ENCODE data around the gene VPS36. TPM values are rescaled to one million over a fixed set of nuclear protein-coding genes. Genes with fewer than 3 reads are reported as not detected.

VPS36 gene
- polyA plus RNA-seq, 1 donor (not counting 4 experiments of a cell fraction or from before 2014, with no cell fraction given), result 36.5 TPM

DNA sequence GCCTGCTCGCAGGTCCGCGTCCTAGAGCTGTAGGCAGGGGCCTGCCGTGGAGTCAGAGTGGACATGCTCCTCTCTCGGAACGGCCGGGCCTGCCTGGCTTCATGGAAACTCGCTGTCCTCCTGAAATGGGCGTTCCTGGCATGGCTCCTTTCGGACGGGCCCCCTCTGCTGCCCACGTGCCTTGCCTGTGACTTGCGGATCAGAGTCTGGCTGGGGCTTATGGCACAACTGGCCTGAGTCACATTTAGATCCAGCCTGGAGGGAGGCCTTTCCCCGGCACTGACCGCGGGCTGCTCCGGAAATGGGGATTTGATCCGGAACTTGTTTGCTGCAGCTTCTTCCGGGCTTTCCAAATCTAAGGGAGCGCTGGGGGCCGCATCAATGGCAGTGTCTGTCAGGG lies 72.5 kb downstream of the VPS36 start:
- TF ChIP-seq, protein P1, sequence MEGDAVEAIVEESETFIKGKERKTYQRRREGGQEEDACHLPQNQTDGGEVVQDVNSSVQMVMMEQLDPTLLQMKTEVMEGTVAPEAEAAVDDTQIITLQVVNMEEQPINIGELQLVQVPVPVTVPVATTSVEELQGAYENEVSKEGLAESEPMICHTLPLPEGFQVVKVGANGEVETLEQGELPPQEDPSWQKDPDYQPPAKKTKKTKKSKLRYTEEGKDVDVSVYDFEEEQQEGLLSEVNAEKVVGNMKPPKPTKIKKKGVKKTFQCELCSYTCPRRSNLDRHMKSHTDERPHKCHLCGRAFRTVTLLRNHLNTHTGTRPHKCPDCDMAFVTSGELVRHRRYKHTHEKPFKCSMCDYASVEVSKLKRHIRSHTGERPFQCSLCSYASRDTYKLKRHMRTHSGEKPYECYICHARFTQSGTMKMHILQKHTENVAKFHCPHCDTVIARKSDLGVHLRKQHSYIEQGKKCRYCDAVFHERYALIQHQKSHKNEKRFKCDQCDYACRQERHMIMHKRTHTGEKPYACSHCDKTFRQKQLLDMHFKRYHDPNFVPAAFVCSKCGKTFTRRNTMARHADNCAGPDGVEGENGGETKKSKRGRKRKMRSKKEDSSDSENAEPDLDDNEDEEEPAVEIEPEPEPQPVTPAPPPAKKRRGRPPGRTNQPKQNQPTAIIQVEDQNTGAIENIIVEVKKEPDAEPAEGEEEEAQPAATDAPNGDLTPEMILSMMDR (optimal IDR thresholded peaks at IDR 0.05 in 1 of 3, IDR thresholded peaks at IDR 0.05 in 1 of 3, conservative IDR thresholded peaks at IDR 0.05 in 1 of 3; ENCODE audit: extremely low read depth in 1 of 3, insufficient read depth in 2 of 3, low read length in 3 of 3), result no peak
- TF ChIP-seq EZH2 (IDR thresholded peaks at IDR 0.05; ENCODE audit: low read length), result no peak
- H3K9me3 ChIP-seq (ENCODE audit: control insufficient read depth, low read depth, low read length), result no peaks in the 10 kb centered on the region
- FAIRE-seq (no peak), DNase-seq (ENCODE audit: low read depth, low spot score) (no peak)
- H3K79me2 ChIP-seq (ENCODE audit: control insufficient read depth, insufficient read depth, low read length), result no peaks in the 10 kb centered on the region
- no peak overlapping the region for H2AFZ ChIP-seq (ENCODE audit: control insufficient read depth, low read length)
- H4K20me1 ChIP-seq (ENCODE audit: control insufficient read depth, extremely low read depth, insufficient read depth, low read length), result no peaks in the 10 kb centered on the region
- peaks cover 8% of the 10 kb centered on the region for H3K4me1 ChIP-seq (ENCODE audit: control insufficient read depth, extremely low read depth, insufficient read depth, low read length)
- no peak overlapping the region for H3K27ac ChIP-seq (ENCODE audit: control insufficient read depth, insufficient read depth, low read length)
- peaks cover 6 to 14% of the 10 kb centered on the region in 2 experiments for H3K36me3 ChIP-seq (ENCODE audit: control insufficient read depth in 2 of 2, extremely low read depth in 1 of 2, insufficient read depth in 2 of 2, low read length in 2 of 2)
- no peak overlapping the region for H3K4me2 ChIP-seq (ENCODE audit: control insufficient read depth, extremely low read depth, insufficient read depth, low read depth, low read length)
- H3K9me1 ChIP-seq (ENCODE audit: control insufficient read depth, extremely low read depth, insufficient read depth, low read length), result no peaks in the 10 kb centered on the region
- H3K27me3 ChIP-seq (ENCODE audit: control insufficient read depth, extremely low read depth, insufficient read depth, low read length), result no peaks in the 10 kb centered on the region
- H3K9ac ChIP-seq (ENCODE audit: control insufficient read depth, extremely low read depth, insufficient read depth, low read length), result no peak overlapping the region
- H3K4me3 ChIP-seq (ENCODE audit: control insufficient read depth in 2 of 3, extremely low read depth in 1 of 3, insufficient read depth in 2 of 3, low read depth in 1 of 3, low read length in 3 of 3), result no peak overlapping the region
- dilution Hi-C loops (cut with MboI; ENCODE audit: extremely low pct_ligation_motif_present, low sequenced_read_pairs), result no loop called here

DNA sequence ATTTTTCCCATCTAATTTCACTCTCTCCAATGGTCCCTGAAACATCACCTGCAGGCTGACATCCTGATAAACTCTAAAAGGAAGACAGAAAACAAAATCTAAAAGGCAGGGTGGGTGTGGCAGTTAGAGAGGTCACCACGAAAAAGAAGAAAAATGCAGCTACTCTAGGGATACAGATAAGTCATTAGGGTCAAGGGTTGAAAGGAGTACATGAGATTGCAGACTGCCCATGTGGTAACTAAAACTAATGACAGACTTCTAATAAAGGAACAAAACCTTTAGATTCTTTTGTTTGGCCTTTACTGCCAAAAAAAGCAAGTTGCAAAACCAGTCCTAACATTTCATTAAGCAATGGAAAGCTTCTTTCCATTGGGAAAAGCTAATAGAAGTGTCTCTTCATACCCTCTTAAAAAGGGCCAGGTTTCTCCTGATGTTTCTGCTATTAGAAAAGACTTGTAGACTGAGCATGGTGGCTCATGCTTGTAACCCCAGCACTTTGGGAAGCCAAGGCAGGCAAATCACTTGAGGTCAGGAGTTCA lies 75.5 kb downstream of the VPS36 start:
- dilution Hi-C loops (cut with MboI; ENCODE audit: extremely low pct_ligation_motif_present, low sequenced_read_pairs), result no loop called here
- H2AFZ ChIP-seq (ENCODE audit: control insufficient read depth, low read length), result no peak overlapping the region
- H3K27ac ChIP-seq (ENCODE audit: control insufficient read depth, insufficient read depth, low read length), result no peak overlapping the region
- TF ChIP-seq, protein P1 (optimal IDR thresholded peaks at IDR 0.05 in 1 of 3, IDR thresholded peaks at IDR 0.05 in 1 of 3, conservative IDR thresholded peaks at IDR 0.05 in 1 of 3; ENCODE audit: extremely low read depth in 1 of 3, insufficient read depth in 2 of 3, low read length in 3 of 3), result no peak
- no peak for TF ChIP-seq EZH2 (IDR thresholded peaks at IDR 0.05; ENCODE audit: low read length)
- peaks cover 6 to 12% of the 10 kb centered on the region in 2 experiments for H3K36me3 ChIP-seq (ENCODE audit: control insufficient read depth in 2 of 2, extremely low read depth in 1 of 2, insufficient read depth in 2 of 2, low read length in 2 of 2)
- no peaks in the 10 kb centered on the region for H3K79me2 ChIP-seq (ENCODE audit: control insufficient read depth, insufficient read depth, low read length)
- H3K4me2 ChIP-seq (ENCODE audit: control insufficient read depth, extremely low read depth, insufficient read depth, low read depth, low read length), result no peak overlapping the region
- H3K9me1 ChIP-seq (ENCODE audit: control insufficient read depth, extremely low read depth, insufficient read depth, low read length), result no peaks in the 10 kb centered on the region
- no peak for FAIRE-seq
- H4K20me1 ChIP-seq (ENCODE audit: control insufficient read depth, extremely low read depth, insufficient read depth, low read length), result no peaks in the 10 kb centered on the region
- DNase-seq (ENCODE audit: low read depth, low spot score), result no peak
- H3K9me3 ChIP-seq (ENCODE audit: control insufficient read depth, low read depth, low read length), result no peaks in the 10 kb centered on the region
- no peak overlapping the region for H3K4me3 ChIP-seq (ENCODE audit: control insufficient read depth in 2 of 3, extremely low read depth in 1 of 3, insufficient read depth in 2 of 3, low read depth in 1 of 3, low read length in 3 of 3)
- no peaks in the 10 kb centered on the region for H3K27me3 ChIP-seq (ENCODE audit: control insufficient read depth, extremely low read depth, insufficient read depth, low read length)
- no peak overlapping the region for H3K9ac ChIP-seq (ENCODE audit: control insufficient read depth, extremely low read depth, insufficient read depth, low read length)
- peaks cover 20% of the 10 kb centered on the region for H3K4me1 ChIP-seq (ENCODE audit: control insufficient read depth, extremely low read depth, insufficient read depth, low read length)
